Measurements from ENCODE around the gene DNAJB14.

GRCh38 chr4:99971453-99972111, 25.2 kb upstream of the DNAJB14 start:
- no peak for TF ChIP-seq CTCF (IDR thresholded peaks at IDR 0.05)
- no peak for TF ChIP-seq EZH2 (IDR thresholded peaks at IDR 0.05; ENCODE audit: borderline replicate concordance, insufficient read depth, low read depth, low read length, poor library complexity, severe bottlenecking)
